Activated naive CD8-positive, alpha-beta T cell treated with anti-CD3 and anti-CD28 coated beads, Interleukin-2, amount 10 ng/mL, durations not matched to agents 7 days and 5 days (primary cell): ENCODE results near the gene SMOC2. TPM values are rescaled to one million over a fixed set of nuclear protein-coding genes. Genes with fewer than 3 reads are reported as not detected.
"Not testable (repeated sequence)": the region's sequence is repeated elsewhere in the genome, so short reads cannot be mapped to it uniquely, and the experiment has no call there.

Experiments used
- ATAC-seq: fragments of 150-1000 bp; cut with Tn5 transposase; one replicate; pipeline ENCODE4 v1.10.0; 2021; ENCODE audit warnings: low read depth, moderate library complexity
- POLR2A ChIA-PET: fragments of 350-600 bp; sonication (Branson Sonifier 250); formaldehyde crosslinking; loops from one replicate; lab custom pipeline; 2021; ENCODE audit warnings: antibody characterized with exemption; lab: Charles Lee
- DNase-seq: peaks from one replicate; pipeline ENCODE4 v3.0.0; 2021
- H3K27ac Mint-ChIP-seq: one replicate; pipeline ENCODE4 v1.8.0; 2022; ENCODE audit warnings: mild to moderate bottlenecking, mixed read lengths
- H3K27me3 Mint-ChIP-seq: one replicate; pipeline ENCODE4 v1.8.0; 2022; ENCODE audit warnings: mild to moderate bottlenecking, moderate library complexity, mixed read lengths
- H3K36me3 Mint-ChIP-seq: one replicate; pipeline ENCODE4 v1.8.0; 2021; ENCODE audit warnings: mild to moderate bottlenecking, mixed read lengths
- H3K4me1 Mint-ChIP-seq: one replicate; pipeline ENCODE4 v1.8.0; 2021; ENCODE audit warnings: mixed read lengths
- H3K4me3 Mint-ChIP-seq: one replicate; pipeline ENCODE4 v1.8.0; 2022; ENCODE audit warnings: mild to moderate bottlenecking, moderate library complexity, mixed read lengths
- H3K9me3 Mint-ChIP-seq: one replicate; pipeline ENCODE4 v1.8.0; 2021; ENCODE audit warnings: mixed read lengths
- total RNA-seq, 2 experiments: library from RNA; stranded (reverse); gene quantifications; one replicate each; pipeline ENCODE4 v1.2.3, GENCODE V29; 2021

SMOC2 gene
- total RNA-seq, 2 experiments from 2014 or later = not detected

GRCh38 chr6:168527451-168528210, 86.6 kb downstream of the SMOC2 start:
- DNase-seq (no peak), ATAC-seq (no peak)
- Mint-ChIP-seq H3K4me1 (no peaks in the 10 kb centered on the region), H3K27me3 (no peaks in the 10 kb centered on the region), H3K4me3 (no peak overlapping the region), H3K27ac (no peak overlapping the region), H3K36me3 (no peaks in the 10 kb centered on the region), H3K9me3 (no peaks in the 10 kb centered on the region)
- POLR2A ChIA-PET = no interaction called here

DNA sequence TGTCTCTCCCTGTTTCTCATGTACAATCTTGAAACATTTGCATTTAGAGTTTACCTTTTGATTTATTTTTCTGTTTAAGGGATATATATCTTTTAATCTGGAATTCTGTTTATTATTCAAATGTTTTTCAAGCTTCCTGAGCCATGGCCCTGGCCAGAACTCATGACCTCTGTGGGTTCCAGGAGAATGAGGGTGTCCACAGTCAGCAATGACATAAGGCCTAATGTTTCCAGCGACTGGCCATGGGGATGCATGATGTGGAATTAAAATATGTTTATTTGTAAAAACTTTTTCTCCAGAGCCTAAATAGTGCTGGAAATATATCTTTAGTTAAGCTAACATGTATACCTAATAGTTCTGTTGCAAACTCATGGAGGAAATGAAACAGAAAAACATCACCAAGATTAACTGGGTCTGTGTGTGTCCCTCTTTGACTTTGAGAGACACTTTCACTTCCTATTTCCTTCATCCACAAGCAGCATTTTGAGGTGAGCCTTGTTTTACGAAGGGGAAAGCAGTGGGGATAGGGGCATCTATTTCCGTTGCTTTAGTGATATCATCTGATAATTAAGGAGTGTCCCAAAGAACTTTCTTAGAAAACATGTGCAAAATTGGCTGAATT, 87.6 kb downstream of the SMOC2 start:
- Mint-ChIP-seq H3K27me3 (no peaks in the 10 kb centered on the region), H3K4me3 (no peak overlapping the region), H3K9me3 (no peaks in the 10 kb centered on the region), H3K36me3 (no peaks in the 10 kb centered on the region), H3K27ac (no peak overlapping the region), H3K4me1 (peaks cover 2% of the 10 kb centered on the region)
- DNase-seq (no peak), ATAC-seq (no peak)
- POLR2A ChIA-PET = no interaction called here

DNA sequence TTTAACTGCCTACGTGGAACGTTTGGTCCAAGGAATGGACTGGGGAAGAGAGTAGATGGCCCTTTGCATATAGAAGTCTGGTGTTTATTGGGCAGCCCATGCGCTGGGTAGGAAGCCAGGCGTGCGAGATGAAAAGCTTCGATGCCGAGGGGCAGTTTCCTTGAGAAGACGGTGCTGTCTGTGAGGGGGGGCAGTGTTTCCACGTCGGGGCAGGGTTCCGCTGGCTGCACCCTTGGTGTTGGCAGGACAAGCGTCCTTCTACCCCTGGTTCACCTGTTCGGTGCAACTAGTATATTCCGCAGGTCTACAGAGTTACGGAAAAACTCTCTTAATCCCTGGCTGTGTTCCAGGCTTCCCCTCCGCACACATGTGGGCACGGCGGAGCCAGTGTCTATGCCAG, 88.2 kb downstream of the SMOC2 start:
- no peak overlapping the region for H3K4me3 Mint-ChIP-seq

DNA sequence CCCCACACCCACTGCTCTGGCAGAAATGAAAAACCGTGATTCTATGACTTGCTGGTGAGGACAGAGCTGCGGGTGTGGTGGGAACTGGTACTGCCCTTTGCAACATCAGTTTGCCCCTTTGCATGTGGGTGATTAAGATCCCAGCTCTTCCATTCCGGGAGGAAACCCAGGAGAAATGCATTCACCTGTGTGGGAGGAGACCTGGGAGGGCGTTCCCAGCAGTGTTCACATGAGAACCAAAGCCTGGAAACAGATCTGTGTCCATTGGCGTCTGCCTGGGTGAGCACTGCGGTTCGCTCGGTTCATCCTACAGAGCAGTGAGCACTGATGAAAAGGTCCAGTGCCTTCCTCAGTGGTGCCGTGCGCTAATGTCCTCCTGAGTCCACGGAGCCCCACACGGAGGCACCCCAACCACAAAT, 89.7 kb downstream of the SMOC2 start:
- Mint-ChIP-seq H3K4me1 (peaks cover 2% of the 10 kb centered on the region), H3K27ac (no peak overlapping the region), H3K36me3 (no peaks in the 10 kb centered on the region), H3K9me3 (no peaks in the 10 kb centered on the region), H3K27me3 (no peaks in the 10 kb centered on the region), H3K4me3 (no peak overlapping the region)
- POLR2A ChIA-PET = no interaction called here
- ATAC-seq (no peak), DNase-seq (no peak)

More for the DNA sequence above, 88.2 kb downstream of the SMOC2 start:
- POLR2A ChIA-PET = no interaction called here
- DNase-seq (no peak), ATAC-seq (no peak)
- Mint-ChIP-seq H3K4me1 (peaks cover 2% of the 10 kb centered on the region), H3K9me3 (no peaks in the 10 kb centered on the region), H3K27ac (no peak overlapping the region), H3K27me3 (no peaks in the 10 kb centered on the region), H3K36me3 (no peaks in the 10 kb centered on the region)

DNA sequence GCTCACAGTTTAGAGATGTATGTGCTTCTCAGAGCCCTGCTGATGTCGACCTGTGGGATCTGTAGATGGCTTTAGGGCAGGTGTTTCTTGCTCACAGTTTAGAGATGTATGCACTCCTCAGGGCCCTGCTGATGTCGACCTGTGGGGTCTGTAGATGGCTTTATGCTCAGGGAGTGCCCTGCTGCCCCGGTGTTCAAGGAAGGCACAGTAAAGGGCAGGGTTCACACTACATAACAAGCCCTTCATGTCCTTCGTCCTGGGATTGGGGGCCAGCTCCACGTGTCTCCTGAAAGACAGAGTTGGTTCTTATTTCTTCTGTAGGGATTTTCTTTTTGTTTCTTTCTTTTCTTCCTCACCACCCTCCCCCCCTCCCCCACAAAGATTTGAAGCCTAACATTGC, 91.1 kb downstream of the SMOC2 start:
- DNase-seq = no peak
- no peak for ATAC-seq
- no peak overlapping the region for H3K27ac Mint-ChIP-seq
- H3K9me3 Mint-ChIP-seq = no peaks in the 10 kb centered on the region
- POLR2A ChIA-PET = no interaction called here
- no peaks in the 10 kb centered on the region for H3K36me3 Mint-ChIP-seq
- no peaks in the 10 kb centered on the region for H3K27me3 Mint-ChIP-seq
- H3K4me1 Mint-ChIP-seq = peaks cover 2% of the 10 kb centered on the region
- no peak overlapping the region for H3K4me3 Mint-ChIP-seq

GRCh38 chr6:168533414-168533813, 92.4 kb downstream of the SMOC2 start:
- no peak overlapping the region for H3K4me3 Mint-ChIP-seq
- H3K36me3 Mint-ChIP-seq = no peaks in the 10 kb centered on the region
- peaks cover 2% of the 10 kb centered on the region for H3K4me1 Mint-ChIP-seq
- H3K27ac Mint-ChIP-seq = no peak overlapping the region
- POLR2A ChIA-PET = no interaction called here
- ATAC-seq = no peak
- DNase-seq = no peak
- no peaks in the 10 kb centered on the region for H3K9me3 Mint-ChIP-seq
- H3K27me3 Mint-ChIP-seq = no peaks in the 10 kb centered on the region

DNA sequence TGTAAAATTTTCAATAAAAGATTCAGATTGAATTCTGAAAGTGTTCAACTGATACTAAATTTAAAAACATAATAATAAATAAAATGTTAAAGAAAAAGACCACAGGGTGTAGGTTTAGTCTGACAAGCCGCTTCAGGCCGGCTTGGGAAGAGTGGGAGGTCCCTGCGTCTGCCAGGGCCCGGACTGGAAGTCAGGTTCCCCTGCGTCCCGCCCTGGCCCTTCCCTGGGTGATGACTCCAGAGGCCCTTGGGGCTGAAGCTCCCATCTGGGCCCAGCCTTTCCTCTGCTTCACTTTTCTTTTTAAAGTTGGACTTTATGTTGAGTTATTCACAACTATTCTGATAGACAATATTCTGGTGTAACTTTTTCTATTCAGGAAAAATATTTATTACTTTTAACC, 93.3 kb downstream of the SMOC2 start:
- DNase-seq (no peak), ATAC-seq (no peak)
- Mint-ChIP-seq H3K36me3 (no peaks in the 10 kb centered on the region), H3K27ac (no peak overlapping the region), H3K9me3 (no peaks in the 10 kb centered on the region), H3K27me3 (no peaks in the 10 kb centered on the region), H3K4me1 (peaks cover 2% of the 10 kb centered on the region), H3K4me3 (no peak overlapping the region)
- POLR2A ChIA-PET = no interaction called here

GRCh38 chr6:168535711-168536110, 94.7 kb downstream of the SMOC2 start:
- ATAC-seq = no peak
- H3K4me3 Mint-ChIP-seq = no peak overlapping the region
- H3K36me3 Mint-ChIP-seq = no peaks in the 10 kb centered on the region
- DNase-seq = no peak
- no peak overlapping the region for H3K27ac Mint-ChIP-seq
- no peaks in the 10 kb centered on the region for H3K9me3 Mint-ChIP-seq
- POLR2A ChIA-PET = no interaction called here
- H3K4me1 Mint-ChIP-seq = peaks cover 2% of the 10 kb centered on the region
- no peaks in the 10 kb centered on the region for H3K27me3 Mint-ChIP-seq

DNA sequence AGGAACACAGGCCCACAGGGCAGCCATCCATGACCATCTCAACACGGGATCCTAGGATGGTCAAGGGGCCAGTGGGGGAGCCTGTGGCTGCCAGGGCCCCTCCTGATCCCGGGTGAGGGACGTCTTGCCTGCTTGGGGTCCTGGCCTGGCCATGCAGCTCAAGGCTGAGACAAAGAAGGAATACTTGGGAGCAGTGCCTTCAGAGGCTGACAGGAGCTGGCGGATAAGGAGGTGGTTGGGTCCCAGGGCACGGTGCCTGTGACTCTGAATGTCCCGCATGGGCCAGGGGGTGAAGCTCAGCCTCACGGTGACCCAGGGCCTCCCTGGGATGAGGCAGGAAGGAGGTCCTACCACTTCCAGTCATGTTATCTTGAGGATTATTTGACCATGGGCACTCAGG, 95.2 kb downstream of the SMOC2 start:
- Mint-ChIP-seq H3K4me3 (no peak overlapping the region), H3K27me3 (peaks cover 2% of the 10 kb centered on the region), H3K4me1 (peaks cover 2% of the 10 kb centered on the region), H3K36me3 (no peaks in the 10 kb centered on the region), H3K9me3 (no peaks in the 10 kb centered on the region), H3K27ac (no peak overlapping the region)
- ATAC-seq = no peak
- POLR2A ChIA-PET = no interaction called here
- no peak for DNase-seq

GRCh38 chr6:168536665-168537539, 95.9 kb downstream of the SMOC2 start:
- no peaks in the 10 kb centered on the region for H3K36me3 Mint-ChIP-seq
- H3K27me3 Mint-ChIP-seq = peaks cover 2% of the 10 kb centered on the region
- no peaks in the 10 kb centered on the region for H3K9me3 Mint-ChIP-seq
- no peak overlapping the region for H3K27ac Mint-ChIP-seq
- ATAC-seq (no peak), DNase-seq (no peak)
- POLR2A ChIA-PET = no interaction called here
- H3K4me1 Mint-ChIP-seq = peaks cover 2% of the 10 kb centered on the region
- H3K4me3 Mint-ChIP-seq = no peak overlapping the region

GRCh38 chr6:168537540-168537884, 96.5 kb downstream of the SMOC2 start:
- no peak overlapping the region for H3K27ac Mint-ChIP-seq
- H3K9me3 Mint-ChIP-seq = no peaks in the 10 kb centered on the region
- POLR2A ChIA-PET = no interaction called here
- H3K27me3 Mint-ChIP-seq = peaks cover 2% of the 10 kb centered on the region
- H3K4me3 Mint-ChIP-seq = no peak overlapping the region
- DNase-seq (no peak), ATAC-seq (no peak)
- H3K36me3 Mint-ChIP-seq = no peaks in the 10 kb centered on the region
- peaks cover 2% of the 10 kb centered on the region for H3K4me1 Mint-ChIP-seq

GRCh38 chr6:168538188-168538891, 97.4 kb downstream of the SMOC2 start:
- DNase-seq, H3K36me3 Mint-ChIP-seq, H3K27ac Mint-ChIP-seq, H3K4me1 Mint-ChIP-seq, H3K27me3 Mint-ChIP-seq, H3K4me3 Mint-ChIP-seq, POLR2A ChIA-PET, H3K9me3 Mint-ChIP-seq, ATAC-seq: not testable (repeated sequence)
